Stimulated activated CD8-positive, alpha-beta memory T cell treated with anti-CD3 and anti-CD28 coated beads, Interleukin-7, amount 100 ng/mL, for 48 hours (primary cell): ENCODE results near the gene CKB.
A peak's percentile ranks its signal among the peaks of the same experiment; 100 is the strongest.
"Not testable (repeated sequence)": the region's sequence is repeated elsewhere in the genome, so short reads cannot be mapped to it uniquely, and the experiment has no call there.

ENCODE experiments used
- DNase-seq, 2 donors: peaks; one replicate each; pipeline ENCODE4 v3.0.0-alpha.2; 2020; ENCODE audit warnings: low read depth in 1 of 2; ENCODE audit errors: extremely low read depth in 1 of 2

The CKB gene

GRCh38 chr14:103514596-103515421, 7.8 kb downstream of the CKB start:
- DNase-seq = no peak

DNA sequence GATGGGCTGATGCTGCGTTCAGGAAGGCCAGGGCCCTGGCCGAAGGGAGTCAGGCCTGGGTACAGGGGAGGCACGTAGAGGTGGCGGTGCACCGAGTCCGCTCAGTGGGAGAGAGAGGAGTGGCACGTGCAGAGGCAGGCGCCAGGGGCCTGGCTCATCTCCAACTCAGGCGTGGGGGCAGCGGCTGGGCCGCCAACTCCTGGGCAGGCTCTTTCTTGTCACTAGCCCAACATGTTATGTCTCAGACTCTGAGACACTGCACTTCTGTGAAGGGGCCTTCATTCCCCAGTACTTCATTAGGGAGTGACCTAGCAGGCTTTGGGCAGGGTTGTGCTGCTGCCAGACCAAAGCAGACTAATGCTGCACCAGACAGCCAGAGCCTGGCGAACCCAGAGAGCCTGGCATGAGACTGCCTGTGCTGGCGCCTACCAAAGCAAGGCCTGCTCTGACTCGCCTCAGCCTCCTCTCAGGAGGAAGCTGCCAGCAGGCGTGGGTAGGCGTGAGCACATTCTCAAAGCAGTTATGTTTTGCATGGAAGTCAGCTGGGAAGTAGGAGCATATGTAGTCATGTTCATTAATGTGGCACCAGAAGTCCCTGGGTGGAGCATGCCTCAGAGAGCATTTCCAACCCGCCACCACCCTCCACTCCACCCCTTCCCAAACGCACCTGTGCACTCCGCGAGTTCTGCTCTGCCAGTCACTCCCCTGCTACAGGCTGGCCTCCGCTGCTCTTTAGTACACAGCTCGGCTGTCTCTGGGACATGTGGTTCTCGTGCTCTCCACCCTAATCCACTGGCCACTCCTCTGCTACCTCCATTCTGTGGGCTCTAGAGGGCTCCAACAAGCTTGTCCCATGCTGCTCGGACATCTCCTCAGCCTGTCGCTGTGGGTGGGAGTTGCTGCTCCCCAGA, 9.7 kb downstream of the CKB start:
- no peak for DNase-seq

- DNase-seq = not testable (repeated sequence)
Observed at GRCh38 chr14:103512180-103512579, 10.4 kb downstream of the CKB start.

DNA sequence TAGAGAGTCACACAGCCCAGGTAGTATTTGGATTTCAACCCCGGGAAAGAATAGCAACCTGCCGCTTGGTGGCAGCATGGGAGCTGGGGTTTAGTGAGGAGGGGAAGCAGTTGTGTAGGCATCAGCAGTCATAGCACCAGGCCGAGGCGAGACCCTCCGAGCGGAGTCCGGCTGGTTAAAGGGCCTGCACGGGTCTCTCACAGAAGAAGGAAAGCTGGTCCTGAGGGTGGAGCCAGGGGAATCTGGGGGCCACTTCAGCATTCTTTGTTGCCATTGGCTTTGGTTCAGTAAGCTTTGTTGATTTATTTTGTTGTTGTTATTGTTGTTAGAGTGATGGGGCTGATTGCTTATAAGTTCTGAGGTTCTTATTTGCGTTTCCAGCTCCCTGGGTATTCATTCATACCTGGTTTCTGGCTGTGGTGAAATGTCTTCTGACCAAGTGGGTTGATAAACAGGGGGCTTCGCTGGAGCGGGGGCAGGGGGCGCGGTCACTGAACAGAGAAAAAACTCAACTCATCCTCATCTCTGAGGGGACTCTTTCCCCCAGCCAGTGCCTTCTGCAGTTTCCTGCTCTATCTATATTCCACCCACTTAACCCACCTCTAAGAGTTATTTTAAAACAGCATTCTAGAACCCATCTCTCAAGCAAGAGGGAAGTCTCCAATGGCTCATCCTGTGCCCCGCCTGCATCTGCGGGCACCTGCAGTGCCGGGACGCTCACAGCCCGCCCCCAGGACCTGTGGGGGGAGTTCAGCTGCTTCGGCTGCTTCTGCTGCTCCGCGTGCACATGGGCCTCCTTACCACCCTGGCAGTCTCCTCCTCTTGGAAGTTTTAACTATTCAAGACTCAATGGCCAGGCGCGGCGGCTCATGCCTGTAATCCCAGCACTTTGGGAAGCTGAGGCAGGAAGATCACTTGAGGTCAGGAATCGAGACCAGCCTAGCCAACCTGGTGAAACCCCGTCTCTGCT, 11.6 kb downstream of the CKB start:
- no peak for DNase-seq

GRCh38 chr14:103509864-103510723, 12.5 kb downstream of the CKB start:
- DNase-seq = no peak

GRCh38 chr14:103508521-103509329, 13.9 kb downstream of the CKB start:
- DNase-seq = no peak

DNA sequence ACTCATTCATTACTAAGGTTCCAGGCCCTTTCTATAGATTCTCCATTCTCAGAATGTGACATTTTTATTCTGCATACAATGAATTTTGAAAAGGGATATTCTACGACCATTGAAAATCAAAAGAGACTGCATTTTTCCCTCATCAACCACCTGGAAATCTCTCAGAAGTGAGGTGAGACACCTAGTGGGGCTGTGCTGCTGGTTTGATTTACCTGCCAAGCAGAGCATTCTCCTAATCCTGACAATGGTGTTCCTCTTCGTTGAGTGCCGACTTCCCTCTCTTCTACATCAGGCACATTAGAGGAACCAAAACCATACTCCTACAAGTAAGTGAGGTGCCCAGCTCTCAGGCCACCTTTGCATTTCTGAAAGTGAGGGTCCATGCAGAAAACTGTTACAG, 14.9 kb downstream of the CKB start:
- DNase-seq = no peak

DNA sequence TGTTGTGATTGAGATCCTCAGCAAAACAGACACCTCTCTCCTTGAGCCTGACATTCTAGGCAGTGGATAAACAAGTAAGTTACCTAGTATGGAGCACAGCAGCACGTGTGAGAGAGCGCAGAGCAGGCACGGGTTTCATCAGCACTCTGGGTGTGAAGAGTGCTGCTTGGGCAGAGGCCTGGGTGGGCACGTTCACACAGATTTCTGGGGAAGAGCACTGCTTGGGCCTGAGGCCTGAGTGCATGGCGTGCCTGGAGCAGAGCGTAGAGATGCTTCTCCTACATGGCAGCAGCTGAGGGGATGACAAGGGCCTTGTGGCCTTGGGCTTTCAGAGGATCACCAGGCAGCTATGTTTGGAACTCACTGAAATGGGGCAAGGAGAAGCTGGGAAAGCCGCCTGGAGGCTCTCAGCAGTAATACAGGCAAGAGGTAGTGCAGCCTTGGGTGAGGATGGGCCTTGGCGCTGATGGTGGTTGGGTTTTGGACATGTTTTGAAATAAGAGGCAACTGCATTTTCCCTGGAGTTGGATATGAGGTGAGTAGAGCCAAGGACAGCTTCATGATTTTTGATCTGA, 17.6 kb downstream of the CKB start:
- DNase-seq = no peak

GRCh38 chr14:103503296-103503695, 19.3 kb downstream of the CKB start:
- DNase-seq = no peak

DNA sequence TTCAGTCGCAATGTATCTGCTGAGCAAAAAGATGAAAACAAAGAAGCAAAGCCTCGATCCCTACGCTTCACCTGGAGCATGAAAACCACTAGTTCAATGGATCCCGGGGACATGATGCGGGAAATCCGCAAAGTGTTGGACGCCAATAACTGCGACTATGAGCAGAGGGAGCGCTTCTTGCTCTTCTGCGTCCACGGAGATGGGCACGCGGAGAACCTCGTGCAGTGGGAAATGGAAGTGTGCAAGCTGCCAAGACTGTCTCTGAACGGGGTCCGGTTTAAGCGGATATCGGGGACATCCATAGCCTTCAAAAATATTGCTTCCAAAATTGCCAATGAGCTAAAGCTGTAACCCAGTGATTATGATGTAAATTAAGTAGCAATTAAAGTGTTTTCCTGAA, 19.8 kb downstream of the CKB start:
- no peak for DNase-seq

GRCh38 chr14:103501921-103502669, 20.5 kb downstream of the CKB start:
- no peak for DNase-seq

DNA sequence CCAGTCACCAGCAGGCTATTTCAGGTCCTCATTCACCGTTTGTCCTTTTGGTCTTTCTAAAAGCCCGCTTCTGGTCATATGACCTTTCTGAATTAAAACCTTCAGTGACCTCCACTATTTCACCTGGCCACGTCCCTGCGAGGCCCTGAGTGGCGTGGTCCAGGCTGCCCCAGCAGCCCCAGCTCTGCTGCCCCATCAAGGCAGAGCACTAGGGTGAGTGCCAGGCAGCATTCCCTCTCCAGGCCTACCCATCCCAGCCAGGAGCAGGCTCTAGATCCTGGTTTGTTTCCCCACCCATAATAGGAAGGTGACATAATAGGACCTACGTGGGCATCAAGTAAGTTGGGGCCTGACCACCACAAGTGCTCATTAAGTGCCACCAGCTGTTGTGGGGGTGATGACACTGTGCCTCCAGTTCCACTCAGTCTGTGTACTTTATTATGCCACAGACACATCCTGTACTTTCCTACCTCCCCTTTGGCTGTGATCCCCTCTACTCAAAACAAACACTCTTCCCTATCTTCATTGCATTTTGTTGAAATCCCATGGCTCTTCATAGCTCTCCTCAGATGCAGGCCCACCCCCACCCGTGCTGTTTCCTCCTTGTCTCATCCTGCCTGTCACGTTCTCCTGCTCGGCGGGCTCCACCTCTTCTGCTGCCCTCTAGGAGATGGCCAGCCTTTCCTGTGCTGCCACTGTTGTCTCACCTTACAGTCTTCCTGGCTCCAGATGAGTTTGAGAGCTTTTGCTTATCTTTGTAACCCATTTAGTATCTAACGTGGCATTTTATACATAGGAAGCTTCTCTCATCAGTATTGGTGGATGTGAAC, 21.4 kb downstream of the CKB start:
- DNase-seq = no peak

DNA sequence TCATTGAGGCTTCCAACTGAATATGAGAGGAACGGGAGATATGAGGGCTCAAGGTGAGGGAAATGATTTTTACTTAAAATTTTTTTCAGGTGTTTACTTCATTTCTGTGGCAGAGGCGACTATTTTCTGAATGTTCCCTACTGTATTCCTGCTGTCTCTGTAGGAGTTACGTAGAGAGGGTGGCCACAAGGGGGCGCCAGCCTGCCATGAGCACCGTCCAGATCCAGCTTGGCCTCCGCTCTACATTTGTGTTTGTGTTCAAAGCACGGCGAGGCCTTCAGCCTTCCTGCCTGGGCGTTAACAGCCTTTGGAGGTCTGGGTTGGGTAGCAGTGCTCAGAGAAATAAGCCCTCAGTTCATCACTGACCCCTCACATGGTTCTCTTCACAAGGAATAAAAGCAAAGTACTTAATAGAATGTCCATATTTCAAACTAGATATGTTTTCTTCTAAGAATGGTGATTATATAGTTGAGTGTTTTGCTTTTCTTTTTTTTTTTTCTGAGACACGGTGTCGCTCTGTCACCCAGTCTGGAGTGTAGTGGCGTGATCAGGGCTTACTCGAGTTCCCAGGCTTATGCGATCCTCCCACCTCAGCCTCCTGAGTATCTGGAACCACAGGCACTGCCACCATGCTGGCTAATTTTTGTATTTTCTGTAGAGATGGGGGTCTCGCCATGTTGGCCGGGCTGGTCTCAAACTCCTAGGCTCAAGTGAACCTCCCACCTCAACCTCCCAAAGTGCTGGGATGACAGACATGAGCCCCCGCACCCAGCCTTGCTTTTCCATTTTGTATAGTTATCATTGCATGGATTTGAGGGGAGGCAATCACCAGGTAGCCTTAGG, 22.3 kb downstream of the CKB start:
- peak; percentile 31 to 65 for DNase-seq

DNA sequence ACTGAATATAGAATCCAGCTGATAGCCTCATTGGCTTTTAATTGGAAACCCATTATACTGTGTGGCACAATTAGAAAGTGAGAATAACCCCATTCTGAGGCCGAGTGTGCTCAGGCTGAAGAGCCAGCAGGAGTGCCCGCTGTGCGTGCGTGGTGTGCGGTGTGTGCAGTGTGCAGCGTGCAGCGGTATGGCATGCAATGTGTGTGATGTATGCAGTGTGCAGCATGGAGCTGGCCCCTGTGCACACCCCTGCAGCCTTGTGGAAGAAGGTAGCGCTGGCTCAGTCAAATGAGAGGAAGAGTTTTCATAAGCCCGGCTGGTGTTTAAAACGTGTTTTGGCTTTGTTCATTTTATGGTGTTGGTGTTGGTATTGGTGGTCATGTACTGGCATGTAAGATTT, 22.9 kb downstream of the CKB start:
- no peak for DNase-seq

GRCh38 chr14:103496776-103497175, 25.9 kb downstream of the CKB start:
- DNase-seq = no peak

- no peak for DNase-seq
Observed at GRCh38 chr14:103495854-103496253, 26.8 kb downstream of the CKB start.
